Mesodermal cell (in vitro differentiated cells): ENCODE results near the gene RIC3.

Experiments
- H3K27ac ChIP-seq: 2 replicates; pipeline ENCODE4 v1.7.0; 2013; ENCODE audit warnings: mild to moderate bottlenecking, low read depth, low read length, moderate library complexity; ENCODE audit not compliant: severe bottlenecking
- H3K36me3 ChIP-seq: 2 replicates; pipeline ENCODE4 v1.7.1; 2013; ENCODE audit warnings: mild to moderate bottlenecking, low read length, moderate library complexity; ENCODE audit not compliant: control insufficient read depth, insufficient read depth
- H3K4me1 ChIP-seq: one replicate; pipeline ENCODE4 v1.7.1; 2013; ENCODE audit warnings: mild to moderate bottlenecking, low read length; ENCODE audit not compliant: insufficient read depth, control insufficient read depth, poor library complexity, severe bottlenecking
- H3K4me3 ChIP-seq: 2 replicates; pipeline ENCODE4 v1.7.0; 2013; ENCODE audit warnings: low read length, control low read depth, mild to moderate bottlenecking; ENCODE audit not compliant: insufficient read depth, poor library complexity, severe bottlenecking; ENCODE audit errors: extremely low read depth
- H3K9me3 ChIP-seq: 2 replicates; pipeline ENCODE4 v1.7.1; 2013; ENCODE audit warnings: mild to moderate bottlenecking, low read length, moderate library complexity; ENCODE audit not compliant: control insufficient read depth
- WGBS, 2 experiments: methylation state at CpG; one replicate each; pipeline ENCODE4 v1.1.5; 2013; ENCODE audit warnings: missing lambda C conversion rate in 2 of 2; ENCODE audit not compliant: insufficient coverage in 2 of 2; 5-methylcytosine and 5-hydroxymethylcytosine counted together

RIC3 gene

DNA sequence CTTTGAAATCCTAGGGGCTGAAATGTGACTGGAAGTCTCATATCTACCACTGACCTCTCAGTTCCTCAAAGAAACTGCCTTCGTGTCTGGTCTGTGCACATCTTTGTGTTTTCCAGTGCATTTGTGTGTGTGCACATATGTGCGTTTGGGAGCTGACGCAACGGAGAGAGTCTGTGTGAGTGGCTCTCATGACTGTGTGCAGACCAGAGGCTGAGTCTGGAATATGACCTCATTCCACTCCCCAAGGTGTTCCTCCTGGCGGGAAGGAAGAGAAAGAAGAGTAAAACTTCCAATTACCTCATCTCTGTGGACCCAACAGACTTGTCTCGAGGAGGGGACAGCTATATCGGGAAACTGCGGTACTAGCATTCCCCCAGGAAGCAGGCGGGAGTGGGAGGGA is 71.4 kb downstream of the RIC3 start:
- peaks cover 50% of the 10 kb centered on the region for H3K36me3 ChIP-seq
- 94 to 100% methylated on average over 1 to 3 of the region's 9 CpGs for whole genome bisulfite sequencing, 2 experiments
- no peak overlapping the region for H3K4me3 ChIP-seq
- no peaks in the 10 kb centered on the region for H3K9me3 ChIP-seq
- H3K27ac ChIP-seq: no peak overlapping the region
- H3K4me1 ChIP-seq: peaks cover 12% of the 10 kb centered on the region

- H3K4me3 ChIP-seq: no peak overlapping the region
- WGBS, 2 experiments: 96 to 98% methylated on average over 7 to 8 of the region's 8 CpGs
- H3K9me3 ChIP-seq: no peaks in the 10 kb centered on the region
- peaks cover 12% of the 10 kb centered on the region for H3K4me1 ChIP-seq
- H3K27ac ChIP-seq: no peak overlapping the region
- peaks cover 46% of the 10 kb centered on the region for H3K36me3 ChIP-seq
Measured at GRCh38 chr11:8097062-8097461, 71.8 kb downstream of the RIC3 start.

DNA sequence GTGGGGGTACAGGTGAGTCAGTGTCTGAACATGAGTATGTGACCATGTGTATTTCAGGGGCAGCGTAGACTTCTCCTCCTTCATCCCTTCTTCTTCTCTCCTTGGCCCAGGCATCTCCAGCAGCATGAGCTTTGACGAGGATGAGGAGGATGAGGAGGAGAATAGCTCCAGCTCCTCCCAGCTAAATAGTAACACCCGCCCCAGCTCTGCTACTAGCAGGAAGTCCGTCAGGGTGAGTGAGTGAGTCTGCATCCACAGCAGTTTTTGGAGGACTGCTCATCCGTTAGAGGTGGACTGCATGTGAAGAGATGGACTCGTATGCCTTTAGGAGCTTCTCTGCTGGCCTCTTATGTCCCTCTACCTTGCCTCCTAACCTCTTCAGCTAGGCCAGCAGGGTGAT is 72.2 kb downstream of the RIC3 start:
- Histone ChIP-seq H3K9me3 (no peaks in the 10 kb centered on the region), H3K27ac (no peak overlapping the region), H3K36me3 (peaks cover 45% of the 10 kb centered on the region), H3K4me3 (no peak overlapping the region), H3K4me1 (peaks cover 12% of the 10 kb centered on the region)
- 84 to 87% methylated on average over 2 to 4 of the region's 6 CpGs for WGBS, 2 experiments

DNA sequence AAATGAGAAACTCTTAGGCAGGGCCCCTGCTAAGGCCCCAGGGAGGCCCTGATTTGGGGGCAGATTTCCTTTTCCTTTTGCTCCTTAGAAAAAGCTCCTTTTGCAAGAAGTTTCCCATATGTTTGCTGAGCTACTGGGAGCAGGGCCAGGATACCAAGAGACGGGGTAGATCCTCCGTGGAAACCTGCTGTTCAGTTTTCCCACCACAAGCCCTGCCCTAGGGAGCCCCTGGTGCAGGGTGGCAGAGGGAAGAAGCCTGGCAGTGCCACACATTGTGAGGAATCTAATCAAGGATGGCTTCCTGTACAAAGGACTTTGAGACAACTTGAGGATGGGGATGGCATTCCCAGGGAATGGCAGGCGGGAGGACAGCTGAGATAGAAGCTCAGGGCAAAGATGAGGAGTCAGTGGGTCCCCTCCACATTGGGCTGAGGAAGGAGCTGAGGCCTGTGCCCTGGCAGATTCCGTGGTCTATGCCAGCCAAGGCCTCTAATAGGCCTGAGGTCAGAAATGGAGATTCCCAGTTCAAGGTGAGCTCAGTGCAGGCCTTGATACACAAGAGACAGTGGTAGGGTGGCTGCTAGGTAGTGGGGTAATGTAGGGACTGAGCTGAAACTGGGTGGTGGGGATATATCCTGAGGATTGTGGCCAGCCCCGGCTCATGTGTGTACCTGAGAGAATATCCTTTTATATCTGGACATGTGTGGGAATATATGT is 72.9 kb downstream of the RIC3 start:
- H3K27ac ChIP-seq: no peak overlapping the region
- no peaks in the 10 kb centered on the region for H3K9me3 ChIP-seq
- no peak overlapping the region for H3K4me3 ChIP-seq
- H3K4me1 ChIP-seq: peaks cover 12% of the 10 kb centered on the region
- peaks cover 45% of the 10 kb centered on the region for H3K36me3 ChIP-seq
- WGBS, 2 experiments: 89 to 93% methylated on average over 2 to 3 of the region's 5 CpGs

DNA sequence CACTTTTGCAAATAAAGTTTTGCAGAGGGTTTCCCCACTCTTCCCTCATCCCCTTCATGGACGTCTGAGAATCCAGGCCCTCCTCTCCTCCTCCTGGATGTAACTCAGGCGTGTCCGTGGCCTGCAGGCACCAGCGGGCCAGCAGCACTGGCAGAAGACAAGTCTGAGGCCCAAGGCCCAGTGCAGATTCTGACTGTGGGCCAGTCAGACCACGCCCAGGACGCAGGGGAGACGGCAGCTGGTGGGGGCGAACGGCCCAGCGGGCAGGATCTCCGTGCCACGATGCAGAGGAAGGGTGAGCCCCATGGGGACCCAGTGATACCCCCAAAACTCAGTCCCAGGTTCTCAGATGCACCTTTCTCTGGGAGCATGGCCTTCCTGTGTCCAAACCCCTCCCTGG is 73.5 kb downstream of the RIC3 start:
- 91 to 97% methylated on average over 12 of the region's 12 CpGs for WGBS, 2 experiments
- Histone ChIP-seq H3K4me3 (no peak overlapping the region), H3K9me3 (no peaks in the 10 kb centered on the region), H3K27ac (no peak overlapping the region), H3K4me1 (peaks cover 12% of the 10 kb centered on the region), H3K36me3 (peaks cover 41% of the 10 kb centered on the region)

GRCh38 chr11:8094656-8095055 is 74.2 kb downstream of the RIC3 start:
- WGBS, 2 experiments: 93 to 97% methylated on average over 11 of the region's 11 CpGs
- peaks cover 34% of the 10 kb centered on the region for H3K36me3 ChIP-seq
- peaks cover 12% of the 10 kb centered on the region for H3K4me1 ChIP-seq
- H3K27ac ChIP-seq: no peak overlapping the region
- H3K9me3 ChIP-seq: no peaks in the 10 kb centered on the region
- H3K4me3 ChIP-seq: no peak overlapping the region

DNA sequence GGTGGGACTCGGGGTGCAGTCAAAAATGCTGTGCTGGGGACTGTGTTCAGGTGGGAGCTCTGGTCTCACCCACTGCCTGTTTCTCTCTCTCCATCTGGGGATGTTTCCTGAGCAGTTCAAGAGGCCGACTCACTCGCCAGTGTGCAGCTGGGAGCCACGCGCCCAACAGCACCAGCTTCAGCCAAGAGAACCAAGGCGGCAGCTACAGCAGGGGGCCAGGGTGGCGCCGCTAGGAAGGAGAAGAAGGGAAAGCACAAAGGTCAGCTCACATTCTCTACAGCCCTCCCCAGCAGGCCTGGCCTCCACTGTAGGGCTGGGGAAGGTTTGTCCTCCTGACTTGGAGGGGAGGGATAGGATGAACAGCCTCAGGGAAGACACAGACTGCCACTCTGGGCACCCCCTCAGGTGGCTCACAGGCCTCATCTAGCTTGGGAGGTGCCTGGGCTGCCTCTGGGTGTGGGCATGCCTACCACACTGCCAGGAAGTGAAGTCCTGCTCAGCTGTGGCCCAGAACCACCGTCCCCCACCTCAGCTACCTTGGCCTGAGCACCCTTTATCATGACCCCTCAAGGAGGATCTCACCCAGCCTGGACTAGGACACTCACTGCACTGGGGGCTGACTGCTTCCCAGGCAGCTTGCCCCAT is 74.8 kb downstream of the RIC3 start:
- WGBS, 2 experiments: 87 to 94% methylated on average over 5 to 8 of the region's 9 CpGs
- no peaks in the 10 kb centered on the region for H3K9me3 ChIP-seq
- H3K4me1 ChIP-seq: peaks cover 11% of the 10 kb centered on the region
- H3K27ac ChIP-seq: no peak overlapping the region
- H3K4me3 ChIP-seq: no peak overlapping the region
- H3K36me3 ChIP-seq: peaks cover 32% of the 10 kb centered on the region

- H3K36me3 ChIP-seq: peaks cover 26% of the 10 kb centered on the region
- no peak overlapping the region for H3K4me3 ChIP-seq
- no peaks in the 10 kb centered on the region for H3K4me1 ChIP-seq
- WGBS, 2 experiments: 67 to 70% methylated on average over 11 of the region's 11 CpGs
- H3K27ac ChIP-seq: no peak overlapping the region
- H3K9me3 ChIP-seq: no peaks in the 10 kb centered on the region
Measured at GRCh38 chr11:8092587-8093424, 76.0 kb downstream of the RIC3 start.

DNA sequence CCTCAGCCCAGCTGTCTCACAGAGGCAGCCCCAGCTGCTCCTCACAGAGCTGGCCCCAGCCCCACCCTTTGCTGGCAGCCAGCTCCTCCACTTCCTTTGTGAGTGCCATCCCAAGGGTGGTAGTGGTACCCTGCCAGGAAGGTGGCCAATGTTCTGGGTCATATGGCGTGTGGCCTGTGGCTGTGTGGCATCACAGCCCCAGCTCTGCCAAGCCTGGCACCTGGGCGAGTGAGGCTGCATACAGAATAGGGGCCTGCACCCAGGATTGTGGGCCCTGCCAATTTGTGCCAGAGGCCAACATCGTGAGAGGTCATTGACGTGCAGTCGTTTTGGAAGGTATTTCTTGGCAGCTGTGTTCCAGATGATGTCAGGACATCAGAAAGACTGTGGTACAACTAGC is 77.1 kb downstream of the RIC3 start:
- H3K4me1 ChIP-seq: peaks cover 3% of the 10 kb centered on the region
- no peak overlapping the region for H3K27ac ChIP-seq
- no peaks in the 10 kb centered on the region for H3K9me3 ChIP-seq
- H3K4me3 ChIP-seq: no peak overlapping the region
- peaks cover 17% of the 10 kb centered on the region for H3K36me3 ChIP-seq
- 85 to 94% methylated on average over 4 to 5 of the region's 5 CpGs for WGBS, 2 experiments

GRCh38 chr11:8090756-8091155 is 78.1 kb downstream of the RIC3 start:
- WGBS, 2 experiments: 52 to 53% methylated on average over 5 of the region's 5 CpGs
- Histone ChIP-seq H3K9me3 (no peaks in the 10 kb centered on the region), H3K4me1 (peaks cover 5% of the 10 kb centered on the region), H3K36me3 (peaks cover 14% of the 10 kb centered on the region), H3K27ac (no peak overlapping the region), H3K4me3 (no peak overlapping the region)
